Adipose tissue (tissue), 3 donors: ENCODE measurements around the gene GET4. TPM values are rescaled to one million over a fixed set of nuclear protein-coding genes. Genes with fewer than 3 reads are reported as not detected.
"Not testable (repeated sequence)": the region's sequence is repeated elsewhere in the genome, so short reads cannot be mapped to it uniquely, and the experiment has no call there.

ENCODE experiments used
- H3K27ac ChIP-seq: one replicate; pipeline ENCODE4 v1.5.1; 2013; ENCODE audit warnings: low read depth, low read length
- WGBS, 3 donors: extraction: QIAGEN DNeasy Blood & Tissue Kit; methylation state at CpG; one replicate each; pipeline ENCODE4 v1.1.7; 2013; 5-methylcytosine and 5-hydroxymethylcytosine counted together
- polyA plus RNA-seq, 3 donors: library from polyadenylated mRNA; stranded (reverse); fragments of 200-250 nt; gene quantifications; one replicate each; pipeline ENCODE4 v1.2.3, GENCODE V29; 2013
- donor health status: healthy with polysubstance abuse.
- donor health status: Bipolar disorder and iron deficiency.
- donor health status: healthy.

GET4 gene
- polyA plus RNA-seq, 3 donors, result 27.7 to 35.9 (median 35.4) TPM

- no peak overlapping the region for H3K27ac ChIP-seq
These were observed 13.2 kb upstream of the GET4 start for GRCh38 chr7:863106-863505.

GRCh38 chr7:865921-866320, 10.4 kb upstream of the GET4 start:
- H3K27ac ChIP-seq, result no peak overlapping the region
- WGBS, 3 donors, result 93 to 98% (median 95%) methylated on average over 25 of the region's 25 CpGs

More at GRCh38 chr7:863106-863505, 13.2 kb upstream of the GET4 start:
- 91 to 98% (median 97%) methylated on average over 16 of the region's 16 CpGs for WGBS, 3 donors

DNA sequence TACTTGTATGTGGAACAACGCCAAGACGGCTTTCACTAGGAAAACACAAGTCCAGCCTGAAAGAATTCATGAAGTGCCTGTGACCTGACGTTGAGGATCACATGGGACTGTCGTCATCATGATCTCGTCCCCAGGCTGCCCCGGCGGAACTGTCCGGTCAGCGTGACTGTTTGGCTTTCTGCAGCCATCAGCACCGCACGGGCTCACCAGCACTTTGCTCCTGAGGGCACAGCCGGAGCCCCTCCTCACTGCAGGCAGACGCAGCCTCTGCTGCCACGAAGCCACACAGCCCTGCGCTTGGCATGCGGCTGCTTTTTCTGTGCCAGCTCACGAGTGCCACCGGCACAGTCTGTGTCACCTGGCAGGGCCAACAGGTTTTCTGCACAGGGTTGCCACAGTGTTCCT, 9.4 kb upstream of the GET4 start:
- H3K27ac ChIP-seq, result no peak overlapping the region
- 65 to 76% (median 70%) methylated on average over 18 of the region's 18 CpGs for WGBS, 3 donors

GRCh38 chr7:867406-868188, 8.8 kb upstream of the GET4 start:
- 74 to 83% (median 77%) methylated on average over 22 of the region's 22 CpGs for WGBS, 3 donors

DNA sequence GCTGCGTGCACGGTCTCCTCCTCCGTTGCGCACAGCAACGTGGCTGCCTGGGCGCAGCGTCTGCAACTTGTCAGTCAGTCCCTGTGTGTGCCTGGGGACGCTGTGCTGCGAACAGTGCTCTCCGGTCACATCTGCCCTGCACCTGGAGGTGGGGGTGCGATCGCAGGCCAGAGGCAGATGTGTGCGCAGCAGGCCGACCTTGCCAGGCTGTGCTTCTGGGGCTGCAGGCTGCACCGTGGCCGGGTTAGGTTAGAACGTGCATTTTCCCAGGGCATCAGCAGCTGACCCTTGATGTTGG, 8.2 kb upstream of the GET4 start:
- H3K27ac ChIP-seq, result no peak overlapping the region
- WGBS, 3 donors, result 90 to 96% (median 96%) methylated on average over 17 of the region's 17 CpGs

More at GRCh38 chr7:867406-868188, 8.8 kb upstream of the GET4 start:
- H3K27ac ChIP-seq, result no peak overlapping the region

DNA sequence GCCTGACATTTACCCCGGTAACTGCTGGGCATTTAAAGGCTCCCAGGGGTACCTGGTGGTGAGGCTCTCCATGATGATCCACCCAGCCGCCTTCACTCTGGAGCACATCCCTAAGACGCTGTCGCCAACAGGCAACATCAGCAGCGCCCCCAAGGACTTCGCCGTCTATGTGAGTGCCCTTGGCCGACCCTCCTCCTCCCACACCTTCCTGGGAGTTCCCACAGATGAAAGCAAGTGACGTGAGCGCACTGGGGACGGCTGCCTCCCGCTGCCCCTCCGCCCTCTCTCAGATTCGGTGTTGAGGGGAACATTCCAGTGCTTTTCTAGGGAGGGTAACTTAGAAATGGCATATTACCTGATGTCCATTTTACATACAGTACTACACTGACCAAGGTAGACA, 7.0 kb upstream of the GET4 start:
- WGBS, 3 donors, result 72 to 86% (median 78%) methylated on average over 14 of the region's 14 CpGs
- no peak overlapping the region for H3K27ac ChIP-seq

DNA sequence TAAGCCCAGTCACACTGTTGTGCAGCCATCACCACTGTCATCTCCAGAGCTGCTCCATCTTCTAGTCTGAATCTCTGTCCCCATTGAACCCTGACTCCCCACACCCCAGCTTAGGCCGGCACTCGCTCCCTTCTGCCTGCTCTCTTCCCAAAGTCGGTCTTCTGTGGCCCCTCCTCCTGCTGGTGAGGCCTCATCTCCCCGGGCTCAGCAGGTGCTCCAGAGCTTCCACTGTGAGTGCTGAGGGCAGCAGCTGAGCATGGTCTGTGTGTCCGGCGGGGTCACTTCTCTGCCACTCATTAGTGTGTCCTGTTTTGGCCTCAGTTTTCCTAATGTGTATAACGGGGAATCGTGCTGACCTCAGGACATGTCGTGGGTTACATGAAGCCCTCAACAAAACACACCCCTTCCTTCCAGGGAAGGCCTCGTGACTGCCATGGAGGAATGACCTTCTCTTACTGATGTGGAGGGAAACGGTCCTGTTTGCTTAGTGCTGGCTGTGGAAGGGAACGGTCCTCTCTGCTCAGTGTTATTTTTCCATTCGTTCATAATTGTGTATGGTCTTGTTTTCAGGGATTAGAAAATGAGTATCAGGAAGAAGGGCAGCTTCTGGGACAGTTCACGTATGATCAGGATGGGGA, 4.3 kb upstream of the GET4 start:
- 74 to 79% (median 78%) methylated on average over 14 of the region's 14 CpGs for WGBS, 3 donors
- peak overlapping the region; percentile 23 for H3K27ac ChIP-seq

GRCh38 chr7:872685-873084, 3.7 kb upstream of the GET4 start:
- H3K27ac ChIP-seq, result not testable (repeated sequence)
- WGBS, 3 donors, result 88 to 89% (median 88%) methylated on average over 19 of the region's 19 CpGs

GRCh38 chr7:873367-874002, 2.9 kb upstream of the GET4 start:
- 28 to 33% (median 29%) methylated on average over 18 of the region's 18 CpGs for WGBS, 3 donors
- H3K27ac ChIP-seq, result no peak overlapping the region

GRCh38 chr7:874031-874749, 2.2 kb upstream of the GET4 start:
- no peak overlapping the region for H3K27ac ChIP-seq
- 50 to 80% (median 77%) methylated on average over 9 of the region's 9 CpGs for WGBS, 3 donors

DNA sequence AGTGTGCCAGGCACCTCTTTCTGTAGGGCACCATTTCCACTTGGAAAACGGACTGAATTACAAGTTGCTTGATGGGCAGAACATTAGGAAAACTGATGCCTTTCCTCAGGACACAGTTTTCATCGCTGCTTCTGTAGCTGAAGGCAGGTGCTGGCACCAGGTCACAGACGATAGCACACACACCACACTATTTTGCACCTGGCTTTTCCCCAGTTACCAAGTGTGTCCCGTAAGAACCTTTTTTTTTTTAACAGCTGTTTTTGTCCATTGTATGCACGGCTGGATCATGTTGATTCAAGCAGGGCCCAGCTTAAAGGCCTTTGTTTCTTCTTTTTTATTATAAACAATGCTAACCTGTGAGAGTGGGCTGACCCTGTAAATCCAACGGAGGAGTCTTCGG, 1.3 kb upstream of the GET4 start:
- H3K27ac ChIP-seq, result no peak overlapping the region
- WGBS, 3 donors, result 47 to 79% (median 74%) methylated on average over 7 of the region's 7 CpGs

GRCh38 chr7:875476-876076, 778 bp upstream of the GET4 start:
- no peak overlapping the region for H3K27ac ChIP-seq
- 65 to 77% (median 69%) methylated on average over 27 of the region's 27 CpGs for WGBS, 3 donors

DNA sequence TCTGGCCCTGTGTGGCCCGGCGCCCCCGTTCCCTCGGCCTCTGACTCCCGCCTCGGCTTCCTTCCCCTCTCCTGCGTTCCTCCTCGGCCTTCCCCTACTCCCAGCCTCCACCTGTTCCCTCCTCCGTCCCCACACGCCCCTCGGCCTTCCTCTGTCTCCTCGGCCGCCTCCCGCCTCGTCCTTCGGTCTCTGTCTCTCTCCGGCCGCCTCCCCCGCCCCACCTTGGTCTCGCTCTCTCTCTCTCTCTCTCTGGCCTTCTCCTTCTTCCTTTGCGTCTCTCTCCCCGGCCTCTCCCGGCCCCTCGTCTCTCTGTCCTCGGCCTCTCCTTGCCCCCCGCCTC, 588 bp downstream of the GET4 start:
- peak overlapping the region; percentile 64 for H3K27ac ChIP-seq
- WGBS, 3 donors, result 0 to 1% (median 1%) methylated on average over 10 to 26 of the region's 26 CpGs

DNA sequence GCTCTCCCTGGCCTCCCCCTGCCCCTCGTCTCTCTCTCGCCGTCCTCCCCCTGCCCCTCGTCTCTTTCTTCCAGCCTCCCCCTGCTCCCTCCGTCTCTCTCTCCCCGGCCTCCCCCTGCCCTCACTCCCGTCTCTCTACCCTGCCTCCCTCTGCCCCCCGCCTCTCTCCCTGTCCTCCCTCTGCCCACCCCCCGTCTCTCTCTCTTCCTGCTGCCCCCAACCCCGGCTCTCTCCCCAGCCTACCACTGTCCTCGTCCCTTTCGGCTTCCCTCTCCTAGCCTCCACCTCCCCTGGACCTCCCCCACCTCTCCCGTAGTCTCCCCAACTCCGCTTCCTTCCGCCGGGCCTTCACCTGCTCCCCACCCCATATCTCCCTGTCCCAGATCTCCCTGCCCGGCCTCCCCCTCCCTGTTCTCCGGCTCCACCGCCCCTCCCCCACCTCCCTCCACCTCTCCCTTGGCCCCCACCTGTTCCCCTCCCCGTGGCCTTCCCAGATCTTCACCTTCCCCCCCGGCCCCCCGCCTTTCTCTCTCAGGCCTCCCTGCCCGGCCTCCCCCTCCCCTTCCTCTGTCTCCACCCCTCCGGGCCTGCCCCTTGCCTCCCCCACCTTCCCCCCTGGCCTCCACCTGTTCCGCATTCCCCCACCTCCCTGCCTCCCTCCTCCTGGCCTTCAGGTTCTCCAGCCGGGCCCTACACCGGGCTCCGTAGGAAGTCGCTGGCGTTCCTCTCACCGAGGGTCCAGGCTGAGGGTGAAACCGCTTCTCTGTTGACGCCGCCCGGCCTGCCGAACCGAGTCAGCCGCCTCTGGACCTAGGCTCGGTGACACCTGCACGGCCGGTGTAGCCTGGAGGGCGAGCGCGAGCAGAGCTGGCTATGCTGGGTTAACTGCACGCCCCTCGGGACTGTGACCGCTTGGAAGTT, 1.2 kb downstream of the GET4 start:
- WGBS, 3 donors, result 7 to 21% (median 16%) methylated on average over 43 to 47 of the region's 47 CpGs

GRCh38 chr7:879093-879492, 2.7 kb downstream of the GET4 start:
- WGBS, 3 donors, result 44 to 89% (median 89%) methylated on average over 15 of the region's 15 CpGs
- H3K27ac ChIP-seq, result no peak overlapping the region

More for the DNA sequence above, 1.2 kb downstream of the GET4 start:
- H3K27ac ChIP-seq, result no peak overlapping the region

GRCh38 chr7:879706-880105, 3.4 kb downstream of the GET4 start:
- WGBS, 3 donors, result 56 to 87% (median 83%) methylated on average over 14 of the region's 14 CpGs
- H3K27ac ChIP-seq, result no peak overlapping the region

DNA sequence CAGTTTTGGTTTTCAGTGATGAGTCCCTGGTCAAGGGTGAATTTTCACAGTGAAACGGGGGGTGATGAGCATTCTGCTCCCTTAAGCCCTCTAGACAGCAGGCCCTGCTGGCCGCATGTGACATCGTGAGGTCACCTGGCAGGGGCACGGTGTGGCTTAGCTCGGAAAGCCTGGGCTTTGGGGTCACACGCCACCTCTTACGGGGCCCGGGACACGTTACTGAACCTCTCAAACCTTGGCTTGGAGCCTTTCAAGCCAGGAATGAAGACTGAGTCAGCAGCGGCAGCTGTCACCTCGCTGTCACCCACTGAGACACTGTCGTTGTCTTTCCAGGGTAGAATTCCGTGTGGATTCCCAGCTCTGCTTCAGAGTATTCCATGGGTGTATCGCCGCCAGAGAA, 4.1 kb downstream of the GET4 start:
- H3K27ac ChIP-seq, result no peak overlapping the region
- 73 to 91% (median 84%) methylated on average over 15 of the region's 15 CpGs for WGBS, 3 donors
